ENCODE data around the gene CTRL.
A peak's percentile ranks its signal among the peaks of the same experiment; 100 is the strongest.
"Not testable (repeated sequence)": the region's sequence is repeated elsewhere in the genome, so short reads cannot be mapped to it uniquely, and the experiment has no call there.

CTRL gene

GRCh38 chr16:67939507-67940445 lies 8.1 kb upstream of the CTRL start:
- no peak for TF ChIP-seq CTCF (IDR thresholded peaks at IDR 0.05; ENCODE audit: low read depth, low read length, missing control alignments)
- DNase-seq (ENCODE audit: low read depth): no peak
- no peak overlapping the region for H3K4me3 ChIP-seq (ENCODE audit: low read depth, low read length)

GRCh38 chr16:67937713-67938112 lies 6.1 kb upstream of the CTRL start:
- DNase-seq (ENCODE audit: low read depth); H3K4me3 ChIP-seq (ENCODE audit: low read depth, low read length): not testable (repeated sequence)

GRCh38 chr16:67936880-67937605 lies 5.4 kb upstream of the CTRL start:
- DNase-seq (ENCODE audit: low read depth): peak; percentile 84
- TF ChIP-seq CTCF (IDR thresholded peaks at IDR 0.05; ENCODE audit: low read depth, low read length, missing control alignments): no peak
- H3K4me3 ChIP-seq (ENCODE audit: low read depth, low read length): peak overlapping the region; percentile 81

- no peak for DNase-seq (ENCODE audit: low read depth)
- peak within 1 kb of the TSS; percentile 81 for H3K4me3 ChIP-seq (ENCODE audit: low read depth, low read length)
- no peak for TF ChIP-seq CTCF (IDR thresholded peaks at IDR 0.05; ENCODE audit: low read depth, low read length, missing control alignments)
Observed at GRCh38 chr16:67936124-67936879, 4.6 kb upstream of the CTRL start, which contains the start of gene PSMB10. Gene PSMB10, minus strand, starts transcription at chr16:67936850. Its CDS starts 101 bp downstream, at chr16:67936749.

- peak; percentile 91 for DNase-seq (ENCODE audit: low read depth)
- H3K4me3 ChIP-seq (ENCODE audit: low read depth, low read length): peak overlapping the region; percentile 81
- no peak for TF ChIP-seq CTCF (IDR thresholded peaks at IDR 0.05; ENCODE audit: low read depth, low read length, missing control alignments)
Observed at GRCh38 chr16:67935402-67936123, 3.9 kb upstream of the CTRL start.

- TF ChIP-seq CTCF (IDR thresholded peaks at IDR 0.05; ENCODE audit: low read depth, low read length, missing control alignments): no peak
- no peak for DNase-seq (ENCODE audit: low read depth)
- H3K4me3 ChIP-seq (ENCODE audit: low read depth, low read length): peak overlapping the region; percentile 81
Observed at GRCh38 chr16:67935101-67935401, 3.4 kb upstream of the CTRL start.

All from GM12864 (cell line).